Right lobe of liver (tissue), 6 donors: ENCODE results near the gene CEMIP2. TPM values are rescaled to one million over a fixed set of nuclear protein-coding genes. Genes with fewer than 3 reads are reported as not detected.
A peak's percentile ranks its signal among the peaks of the same experiment; 100 is the strongest.

Source experiments
- ATAC-seq, 4 donors: fragments of 200-7000 bp; cut with Tn5 transposase; one replicate each; pipeline ENCODE4 v1.9.1; 2020; ENCODE audit warnings: mild to moderate bottlenecking in 4 of 4, moderate library complexity in 4 of 4
- DNase-seq, 3 donors: peaks; one replicate each; pipeline ENCODE4 v3.0.0-alpha.2; 2020
- H3K27ac ChIP-seq, 3 donors: fragments of 200-600 bp; one replicate each; pipeline ENCODE4 v1.8.0; 2022
- H3K27me3 ChIP-seq, 2 donors: fragments of 200-600 bp; one replicate each; pipeline ENCODE4 v1.8.0; 2022
- H3K36me3 ChIP-seq, 4 donors: fragments of 200-600 bp; sonication (generic) in 1 of 4; one replicate each; pipeline versions ENCODE4 v1.5.1 to v1.8.0; 2017 to 2022; ENCODE audit warnings: control low read depth in 1 of 4
- H3K4me1 ChIP-seq, 4 donors: fragments of 200-600 bp; sonication (generic) in 1 of 4; one replicate each; pipeline versions ENCODE4 v1.5.1 to v1.8.0; 2017 to 2022; ENCODE audit warnings: control low read depth in 1 of 4
- H3K4me3 ChIP-seq, 3 donors: fragments of 200-600 bp; one replicate each; pipeline ENCODE4 v1.8.0; 2022
- H3K9me3 ChIP-seq, 4 donors: fragments of 200-600 bp; sonication (generic) in 1 of 4; one replicate each; pipeline versions ENCODE4 v1.5.1 to v1.8.0; 2017 to 2022; ENCODE audit warnings: control low read depth in 1 of 4
- POLR2A ChIP-seq: fragments of 450-650 bp; IDR thresholded peaks from one replicate; pipeline ENCODE4 v1.6.1; 2017; ENCODE audit warnings: antibody characterized with exemption, mild to moderate bottlenecking
- WGBS: methylation state at CpG from one replicate; pipeline ENCODE4 v1.1.6; 2018; ENCODE audit warnings: low coverage, low lambda C conversion rate; ENCODE audit not compliant: insufficient coverage; ENCODE audit errors: missing lambda C conversion rate; 5-methylcytosine and 5-hydroxymethylcytosine counted together
- intact Hi-C, 2 donors: fragments of 100-400 bp; cut with DNase I; formaldehyde crosslinking; loops; one replicate each; pipeline versions ENCODE4 v1.11.2 to v1.14.1; 2022
- total RNA-seq, 6 experiments: library from RNA; depleted of rRNA in 2 of 6; stranded (reverse); fragments of >200 nt in 2 of 6; fragmentation: NEBNext Ultra II Directional in 3 of 6; extraction: Animal tissue kit (Norgen Biotek cat#: 25700) in 3 of 6; gene quantifications; one replicate each; pipeline versions ENCODE4 v1.1.0 to v1.2.4, GENCODE V29; 2016 to 2023
- TF ChIP-seq, protein P1 (sequence below), 4 donors: fragments of 200-600 bp in 3 of 4; fragments of 450-650 bp in 1 of 4; IDR thresholded peaks; one replicate each; pipeline versions ENCODE4 v1.5.1 to v1.8.0; 2016 to 2022; ENCODE audit warnings: antibody characterized with exemption in 4 of 4, mild to moderate bottlenecking in 2 of 4
- donor health status: DM: no; HTN: yes; CAD: no.
- donor health status: DM: no; HTN: no; CAD: no.
- donor health status: DM: no; HTN: no; CAD: no.
- donor health status: DM: no; HTN: yes; CAD: no.
- donor health status: DM: no; HTN: yes; CAD: no.

The CEMIP2 gene
- total RNA-seq, 6 experiments from 2014 or later, result 40.9 to 92.8 (median 56.5) TPM

DNA sequence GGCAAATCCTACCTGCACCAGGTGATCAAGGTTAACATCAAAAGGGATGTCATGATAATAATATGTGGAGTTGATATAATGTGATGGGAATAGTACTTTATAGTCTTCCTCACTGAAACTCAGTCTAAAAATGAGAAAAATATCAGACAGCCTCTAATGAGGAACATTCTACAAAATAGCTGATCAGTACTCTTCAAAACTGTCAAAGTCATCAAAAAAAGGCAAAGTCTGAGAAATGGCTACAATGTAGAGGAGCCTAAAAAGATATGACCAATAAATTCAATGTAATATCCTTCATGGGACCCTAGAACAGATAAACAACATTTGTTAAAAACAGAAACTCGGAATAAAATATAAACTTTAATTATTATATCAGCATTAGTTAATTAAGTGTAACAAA lies 95.7 kb downstream of the CEMIP2 start:
- Histone ChIP-seq H3K4me3 (no peak overlapping the region), H3K4me1 (peaks cover 0 to 30% (median 6%) of the 10 kb centered on the region in 4 donors), H3K36me3 (no peaks in the 10 kb centered on the region), H3K9me3 (no peaks in the 10 kb centered on the region), H3K27ac (peak overlapping the region in 1 of 3 donors; percentile 55), H3K27me3 (no peaks in the 10 kb centered on the region)
- 94% methylated on average over 1 of the region's 1 CpG for WGBS
- TF ChIP-seq, protein P1, sequence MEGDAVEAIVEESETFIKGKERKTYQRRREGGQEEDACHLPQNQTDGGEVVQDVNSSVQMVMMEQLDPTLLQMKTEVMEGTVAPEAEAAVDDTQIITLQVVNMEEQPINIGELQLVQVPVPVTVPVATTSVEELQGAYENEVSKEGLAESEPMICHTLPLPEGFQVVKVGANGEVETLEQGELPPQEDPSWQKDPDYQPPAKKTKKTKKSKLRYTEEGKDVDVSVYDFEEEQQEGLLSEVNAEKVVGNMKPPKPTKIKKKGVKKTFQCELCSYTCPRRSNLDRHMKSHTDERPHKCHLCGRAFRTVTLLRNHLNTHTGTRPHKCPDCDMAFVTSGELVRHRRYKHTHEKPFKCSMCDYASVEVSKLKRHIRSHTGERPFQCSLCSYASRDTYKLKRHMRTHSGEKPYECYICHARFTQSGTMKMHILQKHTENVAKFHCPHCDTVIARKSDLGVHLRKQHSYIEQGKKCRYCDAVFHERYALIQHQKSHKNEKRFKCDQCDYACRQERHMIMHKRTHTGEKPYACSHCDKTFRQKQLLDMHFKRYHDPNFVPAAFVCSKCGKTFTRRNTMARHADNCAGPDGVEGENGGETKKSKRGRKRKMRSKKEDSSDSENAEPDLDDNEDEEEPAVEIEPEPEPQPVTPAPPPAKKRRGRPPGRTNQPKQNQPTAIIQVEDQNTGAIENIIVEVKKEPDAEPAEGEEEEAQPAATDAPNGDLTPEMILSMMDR (IDR thresholded peaks at IDR 0.05), result no peak
- no peak for TF ChIP-seq POLR2A
- no peak for DNase-seq
- intact Hi-C loops, result no loop called here
- no peak for ATAC-seq

DNA sequence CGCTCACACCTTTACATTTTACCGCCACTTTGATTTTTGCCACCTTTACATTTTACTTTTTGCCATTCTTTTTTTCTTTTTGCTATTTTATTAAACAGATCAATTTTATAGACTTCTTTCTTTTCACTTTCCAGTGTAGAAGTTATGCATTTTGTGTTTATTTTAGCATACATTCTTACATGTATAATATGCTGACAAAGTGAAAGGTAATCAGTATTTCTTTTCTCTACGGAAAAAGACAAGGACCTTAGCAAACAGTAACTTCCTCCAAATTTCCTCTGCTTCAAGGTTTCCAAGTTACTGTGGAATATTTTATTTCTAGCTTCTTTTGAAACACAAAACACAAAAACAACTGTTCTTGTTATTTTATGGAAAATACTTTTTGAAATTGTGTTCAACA lies 97.0 kb downstream of the CEMIP2 start:
- Histone ChIP-seq H3K27ac (peak overlapping the region in 1 of 3 donors; percentile 55), H3K36me3 (no peaks in the 10 kb centered on the region), H3K4me3 (no peak overlapping the region), H3K27me3 (no peaks in the 10 kb centered on the region), H3K4me1 (peaks cover 0 to 20% (median 2%) of the 10 kb centered on the region in 4 donors), H3K9me3 (no peaks in the 10 kb centered on the region)
- intact Hi-C loops, result no loop called here
- ATAC-seq (no peak), DNase-seq (no peak)
- WGBS, result 80% methylated on average over 3 of the region's 3 CpGs
- no peak for TF ChIP-seq POLR2A
- TF ChIP-seq, protein P1 (IDR thresholded peaks at IDR 0.05), result no peak

DNA sequence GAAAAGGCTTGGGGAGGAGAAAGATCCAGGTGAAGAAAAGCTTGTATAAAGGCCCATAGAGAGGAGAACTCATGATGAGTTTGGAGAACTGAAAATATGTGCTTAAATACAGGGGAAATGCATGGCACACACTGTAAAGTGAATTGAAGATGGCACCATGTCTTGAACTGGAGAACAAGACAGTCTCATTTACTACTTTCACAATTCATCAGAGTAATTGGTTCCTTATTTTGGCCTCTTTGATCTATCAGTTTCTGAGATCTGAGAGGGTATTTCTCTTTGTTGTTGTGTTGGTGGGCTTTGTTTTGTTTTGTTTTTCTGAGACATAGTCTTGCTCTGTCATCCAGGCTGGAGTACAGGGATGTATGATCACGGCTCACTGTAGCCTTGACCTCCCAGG lies 98.2 kb downstream of the CEMIP2 start:
- Histone ChIP-seq H3K27me3 (no peaks in the 10 kb centered on the region), H3K27ac (peak overlapping the region in 1 of 3 donors; percentile 15), H3K4me3 (no peak overlapping the region), H3K36me3 (no peaks in the 10 kb centered on the region), H3K4me1 (peaks cover 0 to 20% (median 2%) of the 10 kb centered on the region in 4 donors), H3K9me3 (no peaks in the 10 kb centered on the region)
- intact Hi-C loops, result no loop called here
- no peak for TF ChIP-seq POLR2A
- TF ChIP-seq, protein P1 (IDR thresholded peaks at IDR 0.05), result no peak
- no peak for DNase-seq
- ATAC-seq, result peak in 1 of 4 donors; percentile 8
- WGBS, result 75% methylated on average over 1 of the region's 1 CpG

DNA sequence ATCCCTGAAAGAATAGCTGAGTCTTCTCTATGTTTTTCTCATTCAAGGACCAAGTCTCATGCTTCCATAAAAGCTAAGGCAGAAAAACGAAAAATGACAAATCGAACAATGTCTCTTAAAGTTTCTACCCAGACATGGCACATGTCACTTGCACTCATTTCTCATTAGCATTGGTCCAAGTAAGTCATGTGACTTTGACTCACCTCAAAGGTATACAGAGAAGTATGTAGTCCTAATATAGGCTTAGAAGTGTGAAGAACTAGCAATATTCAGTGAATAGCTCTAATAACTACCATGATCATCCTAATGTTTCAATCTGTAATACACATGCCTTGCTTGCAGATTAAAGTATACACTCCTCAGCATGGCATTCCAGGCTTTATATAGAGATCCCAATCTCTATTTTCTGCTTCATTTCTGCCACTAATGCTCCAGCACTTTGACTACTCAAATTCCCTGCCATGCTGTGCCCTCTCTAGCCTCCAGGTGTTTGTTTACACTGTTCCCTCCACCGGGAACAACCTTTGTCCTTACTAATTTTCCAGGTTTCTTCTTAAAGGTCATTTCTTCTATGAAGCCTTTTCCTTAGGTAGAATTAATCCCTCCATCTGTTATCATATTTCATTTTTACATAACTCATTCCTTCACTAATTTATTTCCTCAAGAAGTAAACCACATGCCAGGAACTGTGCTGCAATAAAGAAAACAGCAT lies 98.9 kb downstream of the CEMIP2 start:
- TF ChIP-seq POLR2A, result no peak
- TF ChIP-seq, protein P1 (IDR thresholded peaks at IDR 0.05), result peak in 2 of 4 donors; percentile 35 to 37
- H3K27me3 ChIP-seq, result no peaks in the 10 kb centered on the region
- 78% methylated on average over 3 of the region's 3 CpGs for WGBS
- DNase-seq (no peak), ATAC-seq (peak; percentile 59 to 84 (median 82))
- peaks cover 0 to 20% (median 2%) of the 10 kb centered on the region in 4 donors for H3K4me1 ChIP-seq
- no peaks in the 10 kb centered on the region for H3K36me3 ChIP-seq
- peak overlapping the region in 1 of 3 donors; percentile 15 for H3K27ac ChIP-seq
- H3K4me3 ChIP-seq, result no peak overlapping the region
- intact Hi-C loops, result no loop called here
- no peaks in the 10 kb centered on the region for H3K9me3 ChIP-seq
